Measurements from ENCODE around the gene NUDT12. TPM values are rescaled to one million over a fixed set of nuclear protein-coding genes. Genes with fewer than 3 reads are reported as not detected.
A peak's percentile ranks its signal among the peaks of the same experiment; 100 is the strongest.

NUDT12 gene
- total and polyA plus RNA-seq, 7 donors: 5.0 to 12.6 (median 7.6) TPM

- no peak for TF ChIP-seq CTCF (IDR thresholded peaks at IDR 0.05)
- no peak for ATAC-seq
- Histone ChIP-seq H3K4me3 (peak overlapping the region; percentile 81), H3K9me3 (no peaks in the 10 kb centered on the region), H3K4me1 (peaks cover 22% of the 10 kb centered on the region), H3K27ac (peak overlapping the region; percentile 91), H3K36me3 (ENCODE audit: insufficient read depth in 1 of 2, low read depth in 1 of 2) (peaks cover 0 to 14% of the 10 kb centered on the region in 2 donors), H3K27me3 (ENCODE audit: insufficient read depth in 3 of 3, low read length in 2 of 3) (no peaks in the 10 kb centered on the region)
- intact Hi-C loops (cut with DNase I): no loop called here
- DNase-seq: no peak
- 94 to 96% (median 95%) methylated on average over 3 of the region's 3 CpGs for WGBS, 3 donors
Measured at GRCh38 chr5:103560826-103561225, 1.8 kb downstream of the NUDT12 start.

GRCh38 chr5:103546858-103547257 lies 15.7 kb downstream of the NUDT12 start:
- 59 to 62% (median 62%) methylated on average over 2 of the region's 2 CpGs for WGBS, 3 donors
- no peak for TF ChIP-seq CTCF (IDR thresholded peaks at IDR 0.05)

GRCh38 chr5:103542441-103542840 lies 20.1 kb downstream of the NUDT12 start:
- TF ChIP-seq CTCF (IDR thresholded peaks at IDR 0.05): no peak

More at GRCh38 chr5:103546858-103547257, 15.7 kb downstream of the NUDT12 start:
- ATAC-seq (no peak), DNase-seq (no peak)
- H3K9me3 ChIP-seq: no peaks in the 10 kb centered on the region
- peaks cover 0 to 19% of the 10 kb centered on the region in 2 donors for H3K36me3 ChIP-seq (ENCODE audit: insufficient read depth in 1 of 2, low read depth in 1 of 2)
- H3K4me1 ChIP-seq: no peaks in the 10 kb centered on the region
- intact Hi-C loops (cut with DNase I): no loop called here
- H3K4me3 ChIP-seq: no peak overlapping the region
- no peaks in the 10 kb centered on the region for H3K27me3 ChIP-seq (ENCODE audit: insufficient read depth in 3 of 3, low read length in 2 of 3)
- H3K27ac ChIP-seq: no peak overlapping the region

GRCh38 chr5:103541569-103541968 lies 21.0 kb downstream of the NUDT12 start:
- H3K27ac ChIP-seq: no peak overlapping the region
- no peaks in the 10 kb centered on the region for H3K4me1 ChIP-seq
- H3K36me3 ChIP-seq (ENCODE audit: insufficient read depth in 1 of 2, low read depth in 1 of 2): no peaks in the 10 kb centered on the region
- no peak overlapping the region for H3K4me3 ChIP-seq
- TF ChIP-seq CTCF (IDR thresholded peaks at IDR 0.05): no peak
- intact Hi-C loops (cut with DNase I): no loop called here
- 85 to 91% (median 86%) methylated on average over 3 of the region's 3 CpGs for WGBS, 3 donors
- DNase-seq (no peak), ATAC-seq (no peak)
- no peaks in the 10 kb centered on the region for H3K9me3 ChIP-seq
- H3K27me3 ChIP-seq (ENCODE audit: insufficient read depth in 3 of 3, low read length in 2 of 3): no peaks in the 10 kb centered on the region

More at GRCh38 chr5:103542441-103542840, 20.1 kb downstream of the NUDT12 start:
- Histone ChIP-seq H3K27me3 (ENCODE audit: insufficient read depth in 3 of 3, low read length in 2 of 3) (no peaks in the 10 kb centered on the region), H3K4me3 (no peak overlapping the region), H3K4me1 (no peaks in the 10 kb centered on the region), H3K9me3 (no peaks in the 10 kb centered on the region), H3K27ac (no peak overlapping the region), H3K36me3 (ENCODE audit: insufficient read depth in 1 of 2, low read depth in 1 of 2) (no peaks in the 10 kb centered on the region)
- ATAC-seq (no peak), DNase-seq (no peak)
- intact Hi-C loops (cut with DNase I): no loop called here

GRCh38 chr5:103541114-103541513 lies 21.5 kb downstream of the NUDT12 start:
- Histone ChIP-seq H3K4me3 (no peak overlapping the region), H3K4me1 (no peaks in the 10 kb centered on the region), H3K9me3 (no peaks in the 10 kb centered on the region), H3K27ac (no peak overlapping the region), H3K36me3 (ENCODE audit: insufficient read depth in 1 of 2, low read depth in 1 of 2) (no peaks in the 10 kb centered on the region), H3K27me3 (ENCODE audit: insufficient read depth in 3 of 3, low read length in 2 of 3) (no peaks in the 10 kb centered on the region)
- no peak for TF ChIP-seq CTCF (IDR thresholded peaks at IDR 0.05)
- intact Hi-C loops (cut with DNase I): no loop called here
- ATAC-seq (no peak), DNase-seq (no peak)
- 80 to 86% (median 83%) methylated on average over 2 of the region's 2 CpGs for WGBS, 3 donors

Measured in psoas muscle (tissue), 8 donors.